Keratinocyte (primary cell): Measurements from ENCODE around the gene BCAS4.

ENCODE experiments used
- EZH2 ChIP-seq: IDR thresholded peaks from one replicate; pipeline ENCODE4 v1.6.1; 2012; ENCODE audit warnings: inconsistent platforms, mild to moderate bottlenecking, low read length, moderate library complexity
- TF ChIP-seq, protein P1 (sequence below), 3 experiments: IDR thresholded peaks in 1 of 3; conservative IDR thresholded peaks in 1 of 3; optimal IDR thresholded peaks in 1 of 3; 2 replicates in 2 of 3; 3 replicates in 1 of 3; pipeline versions ENCODE3 to v1.5.1; 2011; ENCODE audit warnings: low read length in 3 of 3, mild to moderate bottlenecking in 3 of 3, moderate library complexity in 2 of 3, control low read depth in 1 of 3, inconsistent platforms in 1 of 3; ENCODE audit not compliant: insufficient read depth in 2 of 3; ENCODE audit errors: extremely low read depth in 1 of 3

DNA sequence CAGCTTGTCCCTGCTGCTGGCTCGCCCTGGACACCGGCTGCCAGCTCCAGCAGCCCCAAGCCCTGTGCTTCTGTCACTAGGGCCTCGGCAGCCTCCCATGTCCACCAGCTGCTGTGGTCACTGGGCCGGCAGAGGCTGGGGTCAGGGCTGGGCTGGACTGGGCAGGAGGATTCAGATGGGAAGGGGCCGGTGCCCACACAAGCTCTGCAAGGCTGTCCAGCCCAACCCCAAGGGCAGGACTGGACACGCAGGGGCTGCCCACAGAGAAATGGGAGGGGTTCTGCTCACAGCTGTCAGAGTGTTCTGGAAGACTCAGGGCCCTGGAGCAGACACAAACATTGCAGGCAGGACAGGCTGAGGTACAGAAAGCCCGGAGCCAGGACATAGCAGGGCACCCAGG is 70.7 kb downstream of the BCAS4 start:
- TF ChIP-seq, protein P1, sequence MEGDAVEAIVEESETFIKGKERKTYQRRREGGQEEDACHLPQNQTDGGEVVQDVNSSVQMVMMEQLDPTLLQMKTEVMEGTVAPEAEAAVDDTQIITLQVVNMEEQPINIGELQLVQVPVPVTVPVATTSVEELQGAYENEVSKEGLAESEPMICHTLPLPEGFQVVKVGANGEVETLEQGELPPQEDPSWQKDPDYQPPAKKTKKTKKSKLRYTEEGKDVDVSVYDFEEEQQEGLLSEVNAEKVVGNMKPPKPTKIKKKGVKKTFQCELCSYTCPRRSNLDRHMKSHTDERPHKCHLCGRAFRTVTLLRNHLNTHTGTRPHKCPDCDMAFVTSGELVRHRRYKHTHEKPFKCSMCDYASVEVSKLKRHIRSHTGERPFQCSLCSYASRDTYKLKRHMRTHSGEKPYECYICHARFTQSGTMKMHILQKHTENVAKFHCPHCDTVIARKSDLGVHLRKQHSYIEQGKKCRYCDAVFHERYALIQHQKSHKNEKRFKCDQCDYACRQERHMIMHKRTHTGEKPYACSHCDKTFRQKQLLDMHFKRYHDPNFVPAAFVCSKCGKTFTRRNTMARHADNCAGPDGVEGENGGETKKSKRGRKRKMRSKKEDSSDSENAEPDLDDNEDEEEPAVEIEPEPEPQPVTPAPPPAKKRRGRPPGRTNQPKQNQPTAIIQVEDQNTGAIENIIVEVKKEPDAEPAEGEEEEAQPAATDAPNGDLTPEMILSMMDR (optimal IDR thresholded peaks at IDR 0.05 in 1 of 3, IDR thresholded peaks at IDR 0.05 in 1 of 3, conservative IDR thresholded peaks at IDR 0.05 in 1 of 3; ENCODE audit: extremely low read depth in 1 of 3, insufficient read depth in 2 of 3, low read length in 3 of 3) = no peak
- no peak for TF ChIP-seq EZH2
